GM13976 (cell line): Measurements from ENCODE around the gene RAET1G.
"Not testable (repeated sequence)": the region's sequence is repeated elsewhere in the genome, so short reads cannot be mapped to it uniquely, and the experiment has no call there.

Experiments
- DNase-seq: peaks from one replicate; pipeline ENCODE4 v3.0.0; 2012; ENCODE audit warnings: low spot score
- in situ Hi-C: fragments of 300-500 bp; cut with MboI; formaldehyde crosslinking; loops from one replicate; pipeline ENCODE4 v1.12.0; 2022; ENCODE audit warnings: low sequenced_read_pairs, mixed read lengths, inconsistent platforms; ENCODE audit not compliant: unreplicated experiment
- TF ChIP-seq, protein P1 (sequence below): IDR thresholded peaks from 2 replicates; pipeline ENCODE4 v1.5.1; 2012; ENCODE audit warnings: borderline replicate concordance, mild to moderate bottlenecking; ENCODE audit not compliant: insufficient read depth; ENCODE audit errors: extremely low read depth, missing control alignments, control extremely low read depth

The RAET1G gene

DNA sequence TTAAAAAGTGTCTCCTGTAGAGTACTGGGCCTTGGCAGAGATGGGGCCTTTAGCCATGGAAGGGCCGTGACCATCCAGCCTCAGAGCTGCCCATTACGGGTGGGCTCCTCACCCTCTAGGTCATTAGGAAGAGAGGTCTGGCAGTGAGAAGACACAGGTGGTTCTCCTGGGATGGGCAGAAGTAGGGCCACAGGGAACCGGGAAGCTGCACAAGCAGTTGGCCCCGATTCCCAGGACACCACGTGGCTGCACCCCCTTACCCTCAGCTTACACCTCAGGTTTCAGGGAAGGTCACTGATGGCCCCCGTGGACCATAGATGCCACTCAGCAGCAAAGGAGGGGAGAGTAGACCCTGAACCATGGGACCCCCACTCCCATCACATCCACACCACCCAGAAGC is 1.6 kb downstream of the RAET1G start:
- in situ Hi-C loops: no loop called here
- DNase-seq: no peak
- TF ChIP-seq, protein P1, sequence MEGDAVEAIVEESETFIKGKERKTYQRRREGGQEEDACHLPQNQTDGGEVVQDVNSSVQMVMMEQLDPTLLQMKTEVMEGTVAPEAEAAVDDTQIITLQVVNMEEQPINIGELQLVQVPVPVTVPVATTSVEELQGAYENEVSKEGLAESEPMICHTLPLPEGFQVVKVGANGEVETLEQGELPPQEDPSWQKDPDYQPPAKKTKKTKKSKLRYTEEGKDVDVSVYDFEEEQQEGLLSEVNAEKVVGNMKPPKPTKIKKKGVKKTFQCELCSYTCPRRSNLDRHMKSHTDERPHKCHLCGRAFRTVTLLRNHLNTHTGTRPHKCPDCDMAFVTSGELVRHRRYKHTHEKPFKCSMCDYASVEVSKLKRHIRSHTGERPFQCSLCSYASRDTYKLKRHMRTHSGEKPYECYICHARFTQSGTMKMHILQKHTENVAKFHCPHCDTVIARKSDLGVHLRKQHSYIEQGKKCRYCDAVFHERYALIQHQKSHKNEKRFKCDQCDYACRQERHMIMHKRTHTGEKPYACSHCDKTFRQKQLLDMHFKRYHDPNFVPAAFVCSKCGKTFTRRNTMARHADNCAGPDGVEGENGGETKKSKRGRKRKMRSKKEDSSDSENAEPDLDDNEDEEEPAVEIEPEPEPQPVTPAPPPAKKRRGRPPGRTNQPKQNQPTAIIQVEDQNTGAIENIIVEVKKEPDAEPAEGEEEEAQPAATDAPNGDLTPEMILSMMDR: no peak

DNA sequence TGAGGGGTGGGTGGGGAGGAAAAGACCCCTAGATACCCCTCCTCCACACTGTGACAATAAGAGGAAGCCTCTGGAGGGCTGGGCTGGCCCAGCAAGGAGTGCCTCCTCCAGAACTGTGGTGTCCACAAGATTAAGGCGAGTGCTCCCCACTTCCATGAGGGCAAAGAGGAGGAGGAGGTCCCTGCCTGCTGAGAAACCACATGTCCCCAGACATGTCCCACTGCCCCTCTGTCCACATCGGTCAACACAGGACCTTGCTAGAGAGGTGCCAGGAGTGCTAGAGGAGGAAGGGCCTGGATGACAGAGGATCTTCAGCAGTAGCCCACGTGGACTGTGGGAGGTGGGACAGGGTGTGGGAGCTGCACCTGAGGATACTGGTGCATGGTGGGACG is 3.1 kb downstream of the RAET1G start:
- in situ Hi-C loops: no loop called here
- no peak for DNase-seq
- TF ChIP-seq, protein P1: no peak

DNA sequence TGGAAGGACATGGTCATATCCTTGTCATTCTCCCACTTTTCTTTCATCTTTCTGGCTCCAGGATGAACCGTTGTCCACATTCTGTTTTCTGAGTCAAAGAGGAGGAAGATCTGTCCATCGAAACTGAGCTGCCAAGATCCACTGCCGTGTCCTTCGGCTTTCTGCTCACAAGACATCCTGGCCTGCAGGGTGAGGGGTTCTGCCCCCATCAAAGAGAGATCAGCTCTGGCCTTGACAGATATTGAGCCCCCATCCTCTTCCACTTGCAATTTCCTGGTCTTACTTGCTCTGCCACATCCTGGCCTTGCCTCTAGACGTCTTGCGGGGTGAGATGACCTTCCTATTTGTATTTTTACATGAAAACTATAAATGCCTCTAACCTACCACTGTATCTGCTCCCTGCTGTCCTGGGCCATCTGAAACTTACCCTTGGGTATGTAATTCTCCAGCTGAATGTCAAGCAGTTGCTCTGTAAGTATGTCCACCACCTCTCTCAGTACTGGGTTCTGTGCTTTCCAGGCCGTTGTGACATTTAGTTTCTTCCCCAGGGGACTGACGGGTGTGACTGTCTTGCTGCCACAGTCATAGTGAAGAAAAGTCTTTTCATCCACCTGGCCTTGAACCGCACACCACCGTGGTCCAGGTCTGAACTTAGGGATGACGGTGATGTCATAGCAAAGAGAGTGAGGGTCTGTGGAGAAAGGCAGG is 3.6 kb downstream of the RAET1G start:
- DNase-seq, in situ Hi-C loops: not testable (repeated sequence)

DNA sequence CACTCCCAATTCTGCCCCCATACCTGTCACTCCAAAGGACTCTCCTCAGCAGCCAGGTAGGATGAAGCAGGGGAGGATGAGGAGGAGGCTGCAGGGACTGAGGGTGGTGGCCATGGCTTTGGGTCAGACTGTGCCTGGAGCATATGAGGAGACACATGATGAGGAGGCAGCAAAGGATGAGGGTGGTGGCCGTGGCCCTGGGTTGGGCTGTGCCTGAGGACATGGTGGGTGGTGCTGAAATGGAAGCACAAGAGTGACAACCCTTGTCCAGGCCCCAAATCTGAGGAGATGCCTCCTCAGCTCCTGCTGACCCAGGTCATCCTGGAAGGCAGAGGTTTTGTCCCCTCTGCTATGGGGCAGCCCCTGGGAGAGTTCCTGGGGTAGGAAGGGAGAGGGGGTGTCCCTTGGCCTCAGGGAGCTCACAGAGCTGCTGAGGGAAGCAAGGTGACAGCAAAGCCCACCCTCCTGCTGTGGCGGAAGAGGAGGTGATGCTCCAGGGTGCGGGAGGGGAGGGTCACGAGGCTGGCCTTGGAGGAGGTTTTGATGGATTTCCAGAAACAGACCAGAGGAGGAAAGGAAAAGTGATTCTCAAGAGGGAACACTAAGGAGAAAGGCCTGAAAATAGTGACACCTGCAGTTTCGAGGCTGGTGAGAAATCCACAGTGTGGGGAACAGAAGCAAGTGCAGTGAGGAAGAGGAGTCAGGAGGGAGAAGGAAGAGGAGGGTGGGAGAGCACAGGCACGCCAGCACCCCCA is 4.6 kb downstream of the RAET1G start:
- no peak for DNase-seq
- TF ChIP-seq, protein P1: no peak
- in situ Hi-C loops: no loop called here

DNA sequence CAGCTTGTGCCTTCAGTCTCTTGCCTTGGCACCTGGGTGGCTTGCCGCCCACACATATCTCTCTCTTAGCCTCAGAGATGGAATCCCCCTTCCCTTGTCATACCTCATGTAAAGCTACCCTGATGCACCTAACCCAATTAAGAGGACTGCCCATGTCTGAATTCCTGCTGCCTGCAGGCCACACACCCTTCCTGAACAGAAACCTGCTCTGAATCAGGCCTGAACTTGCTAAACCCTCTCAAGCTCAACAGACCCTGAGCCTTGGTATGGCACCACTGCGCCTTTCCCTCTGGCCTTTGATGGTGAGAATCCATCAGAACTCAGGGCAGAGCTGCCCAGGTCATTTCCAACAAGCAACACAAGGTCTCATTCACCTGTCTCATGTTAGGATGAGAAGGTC is 5.2 kb downstream of the RAET1G start:
- in situ Hi-C loops: no loop called here
- no peak for DNase-seq
- TF ChIP-seq, protein P1: no peak

DNA sequence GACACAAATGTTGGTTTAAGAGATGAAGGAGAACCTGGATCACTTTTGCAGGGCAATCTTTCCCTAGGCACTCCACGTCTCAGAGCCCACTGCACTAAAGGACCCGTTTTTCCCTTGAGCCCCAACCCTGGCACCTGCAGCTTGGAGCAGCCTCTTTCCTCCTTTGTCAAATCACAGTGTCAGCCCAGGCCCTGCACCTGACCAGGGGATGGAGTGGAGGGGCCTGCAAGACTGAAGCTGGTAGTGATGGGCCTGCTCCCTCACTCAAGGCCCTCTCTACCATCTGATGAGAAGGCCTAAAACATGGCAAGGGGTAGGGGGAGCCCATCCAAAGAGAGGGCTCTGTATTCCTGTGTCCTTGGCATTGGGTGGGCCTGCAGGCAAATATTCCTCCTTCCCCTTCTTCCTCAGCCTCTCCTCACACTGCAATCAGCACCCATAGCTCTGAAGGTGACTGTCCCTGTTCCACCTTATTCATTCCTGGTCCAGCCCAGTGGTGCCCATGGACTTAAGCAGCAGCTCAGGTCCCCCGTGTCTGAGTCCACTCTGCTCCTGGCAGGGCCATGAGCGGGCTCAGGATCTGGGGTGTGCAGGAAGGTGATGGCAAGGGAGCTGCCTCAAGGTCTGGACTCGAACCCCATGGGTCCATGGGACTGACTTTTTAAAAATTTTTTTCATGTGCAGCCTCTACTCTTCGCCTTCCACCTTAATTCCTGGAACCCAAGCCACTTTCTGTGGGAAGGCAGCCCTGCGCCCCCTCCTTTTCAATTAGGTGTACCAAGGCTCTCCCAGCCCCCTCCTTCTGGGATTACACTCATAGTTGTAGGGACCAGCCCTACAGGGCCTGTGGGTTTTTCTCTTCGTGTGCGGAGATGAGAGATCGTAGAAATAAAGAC is 6.7 kb downstream of the RAET1G start:
- TF ChIP-seq, protein P1: no peak
- no peak for DNase-seq
- in situ Hi-C loops: no loop called here
